ENCODE data around the gene SLC7A9. TPM values are rescaled to one million over a fixed set of nuclear protein-coding genes. Genes with fewer than 3 reads are reported as not detected.

Gene SLC7A9
- total RNA-seq: 0.25 and 0.80 TPM in 2 replicates

GRCh38 chr19:32869369-32869965, at the start of gene SLC7A9:
SLC7A9 (minus strand) TSS chr19:32869767; CDS start chr19:32868534, 1,233 bp downstream.
- intact Hi-C loops (cut with micrococcal nuclease): no loop called here

- intact Hi-C loops (cut with micrococcal nuclease): no loop called here
Observed at GRCh38 chr19:32919365-32919764, 49.8 kb upstream of the SLC7A9 start.

GRCh38 chr19:32917616-32917996, 48.0 kb upstream of the SLC7A9 start:
- intact Hi-C loops (cut with micrococcal nuclease): no loop called here

GRCh38 chr19:32916969-32917615, 47.5 kb upstream of the SLC7A9 start:
- intact Hi-C loops (cut with micrococcal nuclease): no loop called here

GRCh38 chr19:32914879-32915660, 45.5 kb upstream of the SLC7A9 start:
- intact Hi-C loops (cut with micrococcal nuclease): no loop called here

- intact Hi-C loops (cut with micrococcal nuclease): no loop called here
Observed at GRCh38 chr19:32911467-32911866, 41.9 kb upstream of the SLC7A9 start.

GRCh38 chr19:32910874-32911273, 41.3 kb upstream of the SLC7A9 start:
- intact Hi-C loops (cut with micrococcal nuclease): no loop called here

GRCh38 chr19:32910094-32910493, 40.5 kb upstream of the SLC7A9 start:
- intact Hi-C loops (cut with micrococcal nuclease): no loop called here

GRCh38 chr19:32909257-32909656, 39.7 kb upstream of the SLC7A9 start:
- intact Hi-C loops (cut with micrococcal nuclease): no loop called here

GRCh38 chr19:32908641-32909190, 39.1 kb upstream of the SLC7A9 start:
- intact Hi-C loops (cut with micrococcal nuclease): no loop called here

GRCh38 chr19:32902448-32902847, 32.9 kb upstream of the SLC7A9 start:
- intact Hi-C loops (cut with micrococcal nuclease): no loop called here

- intact Hi-C loops (cut with micrococcal nuclease): no loop called here
Observed at GRCh38 chr19:32901504-32902161, 32.1 kb upstream of the SLC7A9 start.

- intact Hi-C loops (cut with micrococcal nuclease): no loop called here
Observed at GRCh38 chr19:32896516-32897214, 27.1 kb upstream of the SLC7A9 start.

- intact Hi-C loops (cut with micrococcal nuclease): no loop called here
Observed at GRCh38 chr19:32895384-32895783, 25.8 kb upstream of the SLC7A9 start.

GRCh38 chr19:32891609-32892008, 22.0 kb upstream of the SLC7A9 start:
- intact Hi-C loops (cut with micrococcal nuclease): no loop called here

GRCh38 chr19:32890841-32891240, 21.3 kb upstream of the SLC7A9 start:
- intact Hi-C loops (cut with micrococcal nuclease): no loop called here

GRCh38 chr19:32890326-32890725, 20.8 kb upstream of the SLC7A9 start:
- intact Hi-C loops (cut with micrococcal nuclease): no loop called here

- intact Hi-C loops (cut with micrococcal nuclease): no loop called here
Observed at GRCh38 chr19:32889137-32889934, 19.8 kb upstream of the SLC7A9 start.

GRCh38 chr19:32887572-32888215, 18.1 kb upstream of the SLC7A9 start:
- intact Hi-C loops (cut with micrococcal nuclease): no loop called here

- intact Hi-C loops (cut with micrococcal nuclease): no loop called here
Observed at GRCh38 chr19:32886241-32886640, 16.7 kb upstream of the SLC7A9 start.
